Stimulated activated CD4-positive, alpha-beta T cell treated with anti-CD3 and anti-CD28 coated beads, Interleukin-4, amount 100 ng/mL, for 4 hours (primary cell): ENCODE data around the gene C11orf54.
"Not testable (repeated sequence)": the region's sequence is repeated elsewhere in the genome, so short reads cannot be mapped to it uniquely, and the experiment has no call there.

Experiments
- DNase-seq, 2 experiments: peaks; one replicate each; pipeline ENCODE4 v3.0.0-alpha.2; 2020

C11orf54 gene

DNA sequence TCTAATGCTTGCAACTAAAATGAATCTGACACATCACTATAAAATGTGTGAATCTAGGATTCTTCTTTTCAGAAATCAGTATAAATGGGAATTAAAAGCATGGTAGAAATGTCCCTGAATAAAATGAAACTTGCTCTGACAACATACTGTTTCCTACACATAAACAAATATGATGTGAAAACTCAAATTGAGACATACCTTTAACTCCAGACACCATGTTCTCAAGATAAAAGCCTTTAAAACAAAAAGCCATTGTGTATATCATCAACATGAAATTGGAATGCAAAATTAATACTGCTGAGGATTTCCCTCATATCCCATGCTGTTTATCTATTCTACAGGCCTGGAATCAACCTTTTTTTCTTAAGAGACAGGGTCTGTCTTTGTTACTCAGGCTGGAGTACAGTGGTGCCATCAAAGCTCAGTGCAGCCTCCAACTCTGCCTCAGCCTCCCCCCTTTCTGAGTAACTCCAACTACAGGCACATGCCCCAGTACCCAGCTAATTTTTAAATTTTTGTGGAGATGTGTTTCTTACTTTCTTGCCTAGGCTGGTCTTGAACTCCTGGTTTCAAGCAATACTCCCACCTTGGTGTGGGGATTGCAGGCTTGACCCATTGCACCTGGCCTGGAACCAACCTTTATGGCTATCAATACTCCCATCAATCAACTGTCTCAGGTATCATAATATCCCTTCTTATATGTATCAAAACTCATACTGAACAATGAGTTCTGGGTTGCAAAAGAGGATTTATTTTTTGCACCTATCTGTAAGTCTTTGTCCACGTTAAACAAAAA lies 6.8 kb upstream of the C11orf54 start:
- no peak for DNase-seq

DNA sequence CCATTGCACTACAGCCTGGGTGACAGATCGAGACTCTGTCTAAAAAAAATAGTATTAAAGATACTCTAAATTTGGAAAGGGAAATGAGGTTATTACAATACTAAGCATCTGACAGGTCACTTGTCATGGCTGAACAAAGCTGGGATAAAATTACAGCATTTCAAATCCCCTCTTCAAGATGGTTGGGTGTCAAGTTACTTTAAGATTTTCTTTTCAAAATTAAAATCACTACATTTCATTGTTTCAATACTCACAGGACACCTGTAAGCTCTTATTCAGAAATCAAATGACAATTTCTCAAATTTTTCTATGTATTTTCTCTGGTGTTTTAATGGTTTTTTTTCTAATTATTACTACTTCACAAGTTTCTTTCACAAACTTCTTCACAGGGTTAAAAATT lies 5.8 kb upstream of the C11orf54 start:
- no peak for DNase-seq

DNA sequence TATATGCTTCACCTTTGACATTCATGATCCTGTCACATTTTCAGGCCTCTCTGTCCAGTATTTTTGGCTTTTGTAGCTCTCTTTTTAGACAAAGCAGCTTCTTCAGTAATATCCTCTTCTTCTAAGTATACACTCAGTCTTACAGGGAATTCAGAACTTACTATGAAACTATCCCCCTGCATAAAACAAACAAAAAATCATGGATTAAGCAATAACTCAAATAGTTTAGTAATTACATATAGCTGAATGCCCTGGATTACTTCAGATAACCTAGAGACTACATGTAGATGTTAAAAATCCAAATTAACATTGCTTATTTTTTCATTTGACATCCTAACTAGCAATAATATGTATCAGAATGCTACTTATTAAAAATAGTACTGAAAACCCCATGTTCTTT lies 5.3 kb upstream of the C11orf54 start:
- no peak for DNase-seq

DNA sequence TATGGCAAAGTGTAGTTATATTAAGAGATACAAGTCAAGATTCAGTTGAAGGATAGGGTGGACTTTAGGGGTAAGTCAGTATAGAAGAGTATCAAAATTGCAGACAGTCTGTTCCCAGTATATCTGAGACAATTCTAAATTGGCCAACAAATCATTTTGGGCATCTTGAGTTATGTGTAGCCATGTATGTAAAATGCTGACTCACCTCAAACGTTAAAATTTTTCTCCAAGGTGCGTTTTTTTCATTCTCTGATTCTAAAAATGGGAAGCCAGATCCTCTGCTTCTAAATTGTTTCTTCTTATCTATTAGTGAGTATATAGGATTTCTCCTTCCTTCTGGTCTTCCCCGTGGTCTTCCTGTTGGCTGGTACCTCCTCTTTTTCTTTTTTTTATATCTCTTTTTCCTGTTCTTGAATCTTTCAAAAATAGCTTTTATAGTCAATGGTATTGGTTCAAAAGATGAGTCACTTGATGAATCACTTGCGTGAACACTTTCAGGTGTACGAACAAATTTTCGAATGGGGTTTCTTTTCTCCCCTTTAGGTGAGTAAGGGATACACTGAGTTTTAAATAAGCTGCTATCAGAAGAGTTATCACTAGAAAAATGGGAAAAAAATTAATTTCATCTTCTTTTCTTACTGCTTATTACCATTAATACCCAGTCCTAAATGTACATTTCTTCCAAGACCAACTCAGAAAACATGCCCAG lies 3.4 kb upstream of the C11orf54 start:
- DNase-seq = no peak

DNA sequence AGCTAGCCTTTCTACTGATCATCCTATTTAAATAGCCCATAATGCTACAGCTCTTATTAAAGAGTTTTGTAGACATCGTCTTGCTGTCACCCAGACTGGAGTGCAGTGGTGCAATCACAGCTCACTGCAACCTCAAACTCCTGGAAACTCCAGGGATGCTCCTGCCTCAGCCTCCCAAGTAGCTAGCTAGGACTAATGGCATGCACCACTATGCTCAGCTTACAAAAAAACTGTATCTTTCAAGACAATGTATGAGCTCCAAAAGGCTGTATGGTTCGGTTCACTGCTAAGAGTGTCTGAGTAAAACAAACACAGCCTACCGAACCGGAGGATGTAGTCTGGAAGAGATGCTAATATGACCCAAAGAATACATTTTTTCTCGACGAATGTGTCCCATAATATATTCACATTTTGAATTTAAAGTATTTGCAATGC lies 2.8 kb upstream of the C11orf54 start:
- no peak for DNase-seq

DNA sequence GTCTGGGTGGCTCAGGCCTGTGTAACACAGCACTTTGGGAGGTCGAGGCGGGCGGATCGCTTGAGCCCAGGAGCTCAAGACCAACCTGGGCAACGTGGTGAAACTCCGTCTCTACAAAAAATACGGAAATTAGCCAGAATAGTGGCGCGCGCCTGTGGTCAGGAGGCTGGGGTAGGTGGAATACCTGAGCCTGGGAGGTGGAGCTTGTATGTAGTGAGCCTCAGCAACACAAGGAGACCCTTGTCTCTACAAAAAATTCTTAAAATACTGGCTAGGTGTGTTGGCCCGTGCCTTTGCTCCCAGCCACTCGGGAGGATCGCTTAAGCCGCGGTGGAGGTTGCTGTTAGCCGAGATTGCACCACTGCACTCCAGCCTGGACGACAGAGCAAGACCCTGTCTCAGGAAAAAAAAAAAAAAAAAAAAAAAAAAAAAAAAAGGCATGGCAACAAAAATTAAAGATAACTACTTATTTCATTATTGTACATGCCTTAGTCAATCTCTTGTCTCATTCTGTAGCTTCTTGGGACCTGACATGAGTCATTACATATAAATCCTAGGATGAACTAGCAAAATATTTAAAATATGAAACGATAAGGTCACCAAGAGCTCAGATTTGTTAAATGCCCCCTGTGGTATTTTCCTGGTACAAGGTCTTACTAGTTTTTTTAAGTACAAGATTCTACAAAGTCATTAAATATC lies 1.3 kb upstream of the C11orf54 start:
- DNase-seq = peak; percentile 33 to 43

DNA sequence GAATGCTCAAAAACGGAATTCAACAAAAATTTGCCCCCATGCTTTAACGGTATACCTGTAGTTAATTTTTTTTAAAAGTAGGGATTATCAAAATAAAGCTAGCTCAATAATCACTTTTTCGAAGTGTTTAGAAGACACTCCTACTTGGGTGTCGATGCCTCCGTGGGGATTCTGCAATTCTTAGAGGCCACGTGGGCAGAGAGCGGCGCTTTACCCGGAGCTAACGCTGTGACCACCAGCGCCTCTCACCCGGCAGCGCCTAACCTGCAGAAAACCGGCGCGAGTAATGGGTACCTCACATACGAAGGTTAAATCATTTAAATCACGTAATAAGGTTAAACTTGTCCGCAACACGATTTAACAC lies 760 bp upstream of the C11orf54 start:
- DNase-seq = peak; percentile 62 to 69

DNA sequence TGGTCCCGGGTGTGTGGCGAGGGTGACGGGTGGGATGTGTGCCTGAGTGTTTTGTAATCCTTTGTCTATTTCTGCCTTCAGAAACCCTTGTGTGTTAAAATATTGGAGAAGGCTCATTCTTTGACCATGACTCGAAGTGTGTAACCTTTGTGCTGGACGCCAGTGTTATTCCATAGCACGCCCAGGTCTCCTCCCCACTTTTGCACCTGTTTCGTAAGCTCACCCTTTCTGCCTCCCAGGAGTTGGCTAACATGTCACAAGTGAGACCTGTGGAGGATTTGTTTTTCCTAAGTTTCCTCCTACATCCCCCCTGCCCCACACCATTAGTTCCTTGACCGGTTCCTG lies 382 bp downstream of the C11orf54 start:
- DNase-seq = no peak

DNA sequence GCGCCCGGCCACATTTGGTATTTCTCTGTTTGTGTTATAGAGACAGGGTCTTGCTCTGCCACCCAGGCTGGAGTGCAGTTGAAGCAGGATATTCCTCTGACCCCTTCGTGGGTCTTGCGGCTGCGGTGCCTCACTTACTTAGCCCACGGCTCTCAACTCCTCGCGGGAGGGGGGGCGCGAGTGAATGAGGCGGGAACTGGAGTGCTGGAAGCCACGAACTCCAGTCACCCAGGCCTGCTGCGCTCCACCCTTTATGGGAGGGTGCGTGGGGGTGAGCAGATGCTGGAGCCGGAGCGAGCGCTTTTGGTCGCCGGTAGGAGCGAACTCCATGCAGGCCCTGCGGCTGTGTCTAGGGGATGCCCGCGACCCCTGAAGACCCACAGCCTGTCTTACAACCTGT lies 1.8 kb downstream of the C11orf54 start:
- DNase-seq = no peak

DNA sequence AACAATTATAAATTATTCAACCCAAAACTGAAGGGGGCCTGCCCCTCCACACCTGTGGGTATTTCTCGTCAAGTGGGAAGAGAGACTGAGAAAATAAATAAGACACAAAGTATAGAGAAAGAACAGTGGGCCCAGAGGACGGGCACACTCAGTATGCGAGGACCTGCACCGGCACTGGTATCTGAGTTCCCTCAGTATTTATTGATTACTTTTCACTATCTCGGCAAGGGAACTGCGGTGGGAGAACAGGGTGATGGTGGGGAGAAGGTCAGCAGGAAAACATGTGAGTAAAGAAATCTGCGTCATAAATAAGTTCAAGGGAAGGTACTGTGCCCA lies 3.2 kb downstream of the C11orf54 start:
- DNase-seq = no peak

DNA sequence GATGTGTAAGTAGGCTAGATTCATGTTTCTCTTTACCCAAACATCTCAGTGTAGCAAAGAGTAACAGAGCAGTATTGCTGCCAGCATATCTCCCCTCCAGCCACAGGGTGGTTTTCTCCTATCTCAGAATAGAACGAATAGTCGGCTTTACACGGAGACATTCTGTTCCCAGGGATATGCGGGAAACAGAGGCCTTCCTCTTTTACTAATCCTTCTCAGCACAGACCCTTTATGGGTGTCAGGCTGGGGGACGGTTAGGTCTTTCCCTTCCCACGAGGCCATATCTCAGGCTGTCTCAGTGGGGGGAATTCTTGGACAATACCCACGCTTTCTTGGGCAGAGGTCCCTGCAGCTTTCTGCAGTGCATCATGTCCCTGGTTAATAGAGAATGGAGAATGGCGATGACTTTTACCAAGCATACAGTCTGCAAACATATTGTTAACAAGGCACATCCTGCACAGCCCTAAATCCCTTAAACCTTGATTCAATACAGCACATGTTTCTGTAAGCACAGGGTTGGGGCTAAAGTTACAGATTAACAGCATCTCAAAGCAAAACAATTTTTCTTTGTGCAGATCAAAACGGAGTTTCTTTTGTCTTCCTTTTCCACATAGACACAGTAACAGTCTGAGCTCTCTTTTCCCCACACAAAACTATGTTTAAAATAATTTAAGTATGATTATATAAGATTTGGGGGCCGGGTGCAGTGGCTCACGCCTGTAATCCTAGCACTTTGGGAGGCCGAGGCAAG lies 3.7 kb downstream of the C11orf54 start:
- DNase-seq = not testable (repeated sequence)

DNA sequence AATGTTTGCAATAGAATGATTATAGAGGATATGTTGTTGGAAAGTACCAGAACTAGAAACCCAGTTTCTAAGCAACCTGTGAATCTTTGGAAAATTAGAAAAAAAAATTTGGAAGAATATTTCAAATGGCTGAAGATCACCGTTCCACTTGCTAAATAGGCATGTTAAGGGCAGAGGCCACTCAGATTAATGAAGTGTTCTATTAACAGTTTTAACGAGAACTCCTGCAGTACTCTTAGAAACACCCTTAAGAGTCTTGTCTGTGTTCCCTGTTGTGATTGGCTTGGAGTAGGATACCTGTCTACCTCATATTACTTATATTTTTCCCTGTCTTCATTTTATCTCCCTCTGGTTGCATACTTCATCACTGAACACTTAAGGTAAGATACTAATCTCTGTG lies 4.6 kb downstream of the C11orf54 start:
- no peak for DNase-seq

DNA sequence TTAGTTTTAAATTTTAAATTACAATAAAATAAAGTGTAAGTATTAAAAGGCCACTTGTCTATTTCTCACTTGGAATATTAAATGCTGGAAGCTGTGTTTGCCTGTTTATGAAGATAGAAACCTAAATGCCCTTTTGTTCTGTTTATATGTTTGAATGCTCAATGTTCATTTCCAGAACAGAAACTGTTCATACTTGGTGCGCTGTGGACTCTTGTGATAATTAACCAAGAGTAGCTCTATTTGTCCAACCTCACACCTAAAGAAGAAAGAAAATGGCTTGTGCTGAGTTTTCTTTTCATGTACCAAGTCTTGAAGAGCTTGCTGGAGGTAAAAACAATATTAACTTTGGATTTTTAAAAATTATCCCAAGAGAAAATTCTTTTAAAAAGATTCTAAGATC lies 5.7 kb downstream of the C11orf54 start:
- no peak for DNase-seq

DNA sequence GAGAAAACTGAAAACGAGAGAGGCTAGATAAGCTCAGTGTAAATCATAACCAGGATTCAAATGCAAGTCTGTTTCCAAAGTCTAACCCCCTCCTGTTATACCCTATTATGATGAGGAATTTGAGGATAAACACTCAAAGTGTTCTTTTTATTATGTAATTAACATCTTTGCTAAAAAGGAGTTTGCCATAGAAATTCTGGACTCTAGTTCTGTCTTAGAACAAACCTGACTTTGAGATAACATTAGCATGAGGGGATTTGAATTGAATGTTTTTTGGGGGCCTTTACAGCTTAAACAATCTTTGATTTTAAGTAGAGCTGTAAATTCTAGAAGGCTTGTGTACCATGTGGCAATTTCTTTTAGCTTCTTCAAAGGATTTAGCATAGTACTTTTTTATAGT lies 9.5 kb downstream of the C11orf54 start:
- DNase-seq = no peak

DNA sequence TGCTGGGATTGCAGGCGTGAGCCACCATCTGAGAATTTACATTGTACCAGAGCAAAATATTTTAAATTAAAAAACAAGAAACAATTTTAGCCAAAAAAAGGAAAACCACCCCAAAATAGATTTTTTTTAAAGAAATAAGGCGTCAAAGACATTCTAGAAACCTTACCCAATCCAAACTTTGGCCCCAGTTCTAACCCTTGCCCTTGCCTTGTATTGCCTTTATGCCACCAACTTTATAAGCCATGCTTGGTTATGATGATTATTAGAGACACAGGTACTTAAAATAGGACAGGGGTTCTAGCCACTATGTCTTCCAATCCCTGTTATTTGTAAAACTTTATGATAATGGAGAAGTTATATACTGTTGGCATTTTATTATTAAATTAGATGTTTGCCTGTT lies 11.8 kb downstream of the C11orf54 start:
- no peak for DNase-seq

DNA sequence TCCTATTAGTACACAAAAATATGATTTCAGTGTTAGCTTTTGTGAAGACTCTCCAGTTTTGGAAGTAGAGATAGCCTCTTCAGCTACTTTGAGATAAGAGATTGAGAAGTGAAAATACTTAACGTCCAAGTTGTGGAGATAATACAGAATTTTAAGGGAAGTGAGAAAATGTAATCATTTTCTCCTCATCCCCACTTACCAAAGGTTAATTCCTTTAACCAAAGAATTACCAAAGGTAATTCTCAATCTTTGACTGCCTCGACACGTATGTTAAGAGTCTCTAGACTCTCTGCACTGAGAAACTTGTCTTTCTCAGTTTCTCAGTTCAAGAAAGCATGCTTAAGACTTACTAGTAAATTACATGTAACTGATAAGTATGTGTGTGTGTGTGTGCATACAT lies 15.3 kb downstream of the C11orf54 start:
- no peak for DNase-seq

DNA sequence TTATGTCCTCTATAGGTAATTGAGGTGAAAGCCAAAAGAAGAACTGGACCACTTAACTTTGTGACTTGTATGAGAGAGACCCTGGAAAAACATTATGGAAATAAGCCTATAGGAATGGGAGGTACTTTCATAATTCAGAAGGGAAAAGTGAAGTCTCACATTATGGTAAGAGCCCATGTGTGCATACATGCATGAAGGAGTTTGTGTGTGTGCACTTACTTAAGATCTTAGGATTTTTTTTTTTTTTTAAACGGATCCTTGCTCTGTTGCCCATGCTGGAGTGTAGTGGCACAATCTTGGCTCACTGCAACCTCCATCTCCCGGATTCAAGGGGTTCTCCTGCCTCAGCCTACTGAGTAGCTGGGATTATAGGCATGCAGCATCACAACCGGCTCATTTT lies 15.8 kb downstream of the C11orf54 start:
- DNase-seq = no peak

DNA sequence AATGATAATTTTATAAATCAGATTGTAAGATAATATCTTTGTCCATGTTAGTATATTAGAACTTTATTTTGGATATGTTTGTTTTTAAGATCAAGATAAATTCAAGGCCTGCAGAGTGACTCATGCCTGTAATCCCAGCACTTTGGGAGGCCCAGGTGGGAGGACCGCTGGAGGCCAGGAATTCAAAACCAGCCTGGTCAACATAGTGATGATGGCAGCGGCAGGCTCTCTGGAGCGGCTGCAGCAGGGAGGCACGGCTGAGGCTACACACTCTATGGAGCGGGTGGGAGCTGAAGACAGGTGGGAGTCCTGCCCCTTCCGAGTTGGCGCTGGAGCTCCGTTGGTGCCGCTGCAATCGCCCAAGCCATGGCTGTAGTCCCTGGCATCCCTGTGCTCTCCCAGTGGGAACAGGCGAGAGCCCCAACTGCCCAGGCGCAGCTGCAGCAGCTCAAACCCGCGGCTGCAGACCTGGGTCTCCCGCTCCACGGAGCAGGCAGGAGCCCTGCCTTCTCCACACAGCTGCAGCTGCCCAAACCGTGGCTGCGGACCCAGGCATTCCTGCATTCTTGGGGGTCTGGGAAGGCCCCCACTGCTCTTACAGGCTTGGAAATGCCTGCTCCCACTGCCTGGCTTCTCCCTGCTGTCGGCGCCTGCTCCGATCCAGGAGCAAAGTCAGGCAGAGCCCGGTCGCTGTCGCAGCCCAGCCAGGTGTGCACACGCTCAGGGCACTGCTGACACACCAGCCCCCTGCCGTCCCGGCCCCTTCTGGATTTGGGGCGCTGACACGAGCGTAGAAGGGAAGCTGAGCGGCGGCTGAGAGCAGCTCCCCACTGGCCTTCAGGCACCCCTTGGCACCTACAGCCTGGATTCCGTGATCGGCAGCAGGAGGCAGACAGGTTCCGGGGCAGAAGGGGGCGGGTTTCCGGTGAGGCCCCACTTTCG lies 16.7 kb downstream of the C11orf54 start:
- no peak for DNase-seq

DNA sequence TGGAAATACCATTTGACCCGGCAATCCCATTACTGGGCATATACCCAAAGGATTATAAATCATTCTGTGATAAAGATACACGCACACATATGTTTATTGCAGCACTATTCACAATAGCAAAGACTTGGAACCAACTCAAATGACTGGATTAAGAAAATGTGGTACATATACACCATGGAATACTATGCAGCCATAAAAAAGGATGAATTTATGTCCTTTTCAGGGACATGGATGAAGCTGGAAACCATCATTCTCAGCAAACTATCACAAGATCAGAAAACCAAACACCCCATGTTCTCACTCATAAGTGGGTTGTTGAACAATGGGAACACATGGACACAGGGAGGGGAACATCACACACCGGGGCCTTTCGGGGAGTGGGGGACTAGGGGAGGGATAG lies 17.7 kb downstream of the C11orf54 start:
- DNase-seq = not testable (repeated sequence)

DNA sequence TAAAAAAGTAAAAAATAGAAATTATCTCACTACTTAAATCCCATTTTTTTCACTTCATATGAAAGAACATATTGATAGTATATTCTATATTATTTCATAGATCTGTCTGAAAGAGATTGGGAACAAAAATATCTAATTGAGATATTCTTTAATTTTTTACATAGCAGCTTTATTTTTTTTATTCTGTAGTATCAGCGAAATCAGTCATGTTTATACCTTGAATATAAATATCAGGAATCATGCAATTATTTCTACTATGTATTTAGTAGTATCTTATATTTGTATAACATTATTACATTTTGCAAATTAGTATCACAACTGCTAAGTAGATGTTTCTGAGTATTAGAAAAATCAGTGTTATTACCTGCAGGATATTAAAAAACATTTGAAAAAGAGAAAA lies 20.4 kb downstream of the C11orf54 start:
- DNase-seq = no peak

DNA sequence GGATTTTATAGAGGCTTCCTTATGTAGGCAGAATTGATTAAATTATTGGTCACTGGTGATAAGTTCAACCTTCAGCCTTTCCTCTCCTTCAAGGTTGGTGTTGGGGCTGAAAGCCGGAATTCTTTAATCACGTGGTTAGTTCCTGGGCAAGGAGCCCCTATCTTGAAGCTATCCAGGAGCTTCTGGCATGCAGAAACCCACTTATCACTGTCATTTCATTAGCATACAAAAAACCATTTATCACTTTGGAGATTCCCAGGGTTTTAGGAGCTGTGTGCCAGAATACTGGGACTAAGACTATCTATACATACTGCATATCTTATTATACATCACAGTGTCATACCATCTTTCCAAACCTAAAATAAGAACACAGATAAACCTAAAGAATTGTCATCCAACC lies 24.1 kb downstream of the C11orf54 start:
- DNase-seq = no peak

DNA sequence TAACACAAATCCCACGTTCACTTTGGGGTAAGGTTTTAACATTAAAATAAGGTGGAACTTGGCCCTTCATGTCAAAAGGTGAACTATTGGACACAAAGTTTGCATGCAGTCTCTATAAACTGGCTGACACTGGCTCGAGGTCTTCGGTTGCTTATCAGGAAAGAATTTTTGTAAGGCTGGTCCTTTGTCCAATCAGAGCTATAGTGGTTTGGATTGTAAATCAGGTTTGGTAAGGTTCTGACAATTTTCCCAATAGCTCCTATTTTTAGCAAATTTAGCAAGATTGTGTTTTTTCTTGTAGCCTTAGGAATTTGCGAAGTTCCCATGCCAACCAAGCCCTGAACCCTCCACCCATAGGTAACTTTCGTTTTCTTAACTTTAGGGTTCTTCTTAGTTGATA lies 25.0 kb downstream of the C11orf54 start:
- DNase-seq = no peak
